NCI-H2107 treated with DMSO at 0.1 percent for 48 hours (cell line): Measurements from ENCODE around the gene SFXN3.
"Not testable (repeated sequence)": the region's sequence is repeated elsewhere in the genome, so short reads cannot be mapped to it uniquely, and the experiment has no call there.

Experiments used
- DNase-seq: peaks from one replicate; lab custom pipeline; 2025; ENCODE audit not compliant: unreplicated experiment; lab: John Stamatoyannopoulos, UW

SFXN3 gene

DNA sequence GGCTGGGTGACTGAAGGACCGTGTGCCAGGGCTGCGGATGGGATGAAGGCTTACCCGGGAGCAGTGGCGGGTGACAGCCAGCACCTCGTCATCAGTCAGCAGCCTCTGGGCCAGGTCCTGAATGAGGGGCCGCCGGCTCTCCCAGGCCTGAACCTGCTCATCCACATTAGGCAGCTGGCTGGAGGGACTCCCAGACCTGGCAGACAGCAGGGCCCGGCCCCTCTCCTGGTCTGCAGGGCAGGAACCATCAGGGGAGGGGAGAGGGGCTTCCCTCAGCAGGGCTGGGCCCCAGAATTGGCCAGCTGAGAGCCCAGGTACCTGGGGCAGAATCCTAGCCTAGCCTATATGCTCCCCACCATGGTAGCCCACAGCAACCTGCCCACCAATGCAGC is 15.5 kb upstream of the SFXN3 start:
- no peak for DNase-seq

DNA sequence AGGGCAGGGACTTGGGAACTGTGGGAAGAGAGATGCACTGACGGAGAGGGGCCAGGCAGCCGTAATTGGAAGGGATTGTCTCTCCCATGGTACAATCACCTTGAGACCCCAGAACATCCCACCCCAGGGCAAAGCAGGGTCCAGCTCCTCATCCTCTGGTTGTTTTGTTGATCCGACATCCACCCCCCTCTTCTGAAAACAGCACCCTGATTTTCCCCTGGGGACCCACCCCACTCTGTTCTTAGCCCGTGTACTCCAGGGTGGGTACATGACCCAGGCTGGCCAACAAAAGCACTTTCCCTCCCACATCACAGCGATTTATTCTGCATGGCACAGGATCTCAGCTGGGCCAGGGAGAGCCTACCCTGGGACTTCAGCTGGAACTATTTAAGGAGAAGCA is 14.2 kb upstream of the SFXN3 start:
- DNase-seq: no peak

DNA sequence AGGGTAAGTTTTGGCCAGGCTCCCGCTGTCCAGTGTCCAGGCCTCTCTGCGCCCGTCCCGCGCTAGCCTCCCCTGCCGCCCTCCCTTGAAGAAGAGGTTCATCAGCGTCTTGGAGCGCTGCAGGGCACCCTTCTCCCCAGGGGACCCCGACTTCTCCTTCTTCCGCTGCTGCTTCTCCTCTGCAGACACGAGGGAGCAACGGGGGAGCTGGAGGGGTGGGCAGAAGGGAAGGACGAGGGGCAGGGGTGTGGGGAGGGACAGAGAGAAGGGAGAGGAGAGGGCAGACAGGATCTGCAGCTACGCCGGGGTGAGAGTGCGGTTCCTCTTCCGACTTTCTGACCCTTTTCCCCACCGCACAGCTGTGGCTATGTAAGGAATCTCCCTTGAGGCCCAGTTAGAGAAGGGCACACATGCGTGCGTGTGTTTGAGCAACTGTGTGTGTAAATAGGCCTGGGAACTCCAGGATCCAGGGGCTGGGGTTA is 12.9 kb upstream of the SFXN3 start:
- no peak for DNase-seq

DNA sequence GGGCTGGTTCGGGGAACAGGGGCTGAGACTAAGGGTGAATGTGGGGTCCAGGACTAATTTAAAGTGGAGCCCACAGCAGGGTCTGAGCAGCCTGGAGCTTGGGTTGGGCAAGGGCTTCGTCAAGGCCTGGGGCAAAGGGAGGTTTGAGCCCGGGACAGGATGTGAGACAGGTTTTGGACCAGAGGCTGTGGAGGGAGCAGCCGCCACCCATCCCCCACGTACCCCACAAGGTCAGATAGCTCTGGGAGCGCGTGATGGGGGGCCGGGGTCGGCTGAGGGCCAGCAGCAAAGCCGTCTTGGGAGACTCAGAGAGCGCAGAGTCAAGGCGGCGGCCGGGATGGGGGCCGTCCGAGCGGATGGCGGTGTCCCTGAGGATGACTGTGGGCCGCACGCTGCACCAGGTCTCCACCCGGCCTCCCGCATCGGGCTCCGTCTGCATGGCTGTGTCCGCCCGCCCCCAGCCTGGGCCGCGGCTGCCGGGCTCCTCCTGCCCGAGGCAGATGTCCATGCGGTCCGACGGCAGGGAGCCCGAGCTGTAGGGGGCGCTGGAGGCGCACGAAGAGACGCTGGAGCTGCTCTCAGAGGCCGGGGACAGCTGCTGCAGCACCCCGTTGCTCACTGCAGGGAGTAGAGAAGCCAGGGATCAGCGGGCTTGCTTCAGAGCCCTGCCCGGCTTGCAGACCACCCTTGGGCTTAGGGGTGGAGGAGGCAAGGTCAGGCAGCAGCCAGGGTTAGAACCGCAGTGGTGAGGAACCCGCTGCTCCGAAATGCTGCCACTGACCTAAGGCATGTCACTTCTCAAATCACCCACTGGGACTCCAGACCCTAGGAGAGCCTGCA is 12.2 kb upstream of the SFXN3 start:
- no peak for DNase-seq

DNA sequence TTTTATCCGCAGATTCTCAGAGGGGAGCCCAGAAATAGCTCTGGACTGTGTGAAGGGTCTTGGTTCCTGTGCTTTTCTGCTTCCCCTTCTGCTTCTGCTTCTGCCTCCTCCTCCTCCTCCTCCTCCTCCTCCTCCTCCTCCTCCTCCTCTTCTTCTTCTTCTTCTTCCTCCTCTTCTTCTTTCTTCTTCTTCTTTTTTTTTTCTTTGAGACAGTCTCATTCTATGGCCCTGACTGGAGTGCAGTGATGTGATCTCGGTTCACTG is 11.7 kb upstream of the SFXN3 start:
- DNase-seq: no peak

DNA sequence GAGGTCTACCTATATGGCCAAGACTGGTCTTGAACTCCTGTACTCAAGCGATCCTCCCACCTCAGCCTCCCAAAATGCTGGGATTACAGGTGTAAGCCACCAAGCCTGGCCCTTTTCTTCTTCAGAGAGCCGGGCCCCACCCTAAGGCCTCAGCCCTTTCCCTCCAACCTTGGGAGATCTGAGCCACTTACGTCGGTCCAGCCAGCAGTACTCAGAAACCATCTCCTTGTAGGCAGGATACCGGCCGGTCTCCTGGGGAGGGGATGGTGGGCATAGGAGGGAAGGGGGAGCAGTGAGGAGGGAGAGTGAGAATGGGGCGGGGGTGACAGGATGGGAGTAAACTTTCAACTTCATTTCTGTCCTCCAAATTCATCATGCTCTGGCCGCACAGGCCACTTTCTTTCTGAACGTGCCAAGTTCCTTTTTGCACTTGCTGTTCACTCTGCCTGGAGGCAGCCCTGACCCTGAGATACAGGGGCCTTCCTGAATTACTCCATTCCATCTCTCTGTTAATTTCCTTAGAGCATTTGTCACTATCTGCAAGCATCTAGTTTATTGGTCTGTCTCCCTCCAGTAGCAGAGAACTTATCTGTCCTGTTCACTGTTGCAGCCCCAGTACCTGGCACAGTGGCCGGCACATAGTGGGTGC is 10.5 kb upstream of the SFXN3 start:
- no peak for DNase-seq

DNA sequence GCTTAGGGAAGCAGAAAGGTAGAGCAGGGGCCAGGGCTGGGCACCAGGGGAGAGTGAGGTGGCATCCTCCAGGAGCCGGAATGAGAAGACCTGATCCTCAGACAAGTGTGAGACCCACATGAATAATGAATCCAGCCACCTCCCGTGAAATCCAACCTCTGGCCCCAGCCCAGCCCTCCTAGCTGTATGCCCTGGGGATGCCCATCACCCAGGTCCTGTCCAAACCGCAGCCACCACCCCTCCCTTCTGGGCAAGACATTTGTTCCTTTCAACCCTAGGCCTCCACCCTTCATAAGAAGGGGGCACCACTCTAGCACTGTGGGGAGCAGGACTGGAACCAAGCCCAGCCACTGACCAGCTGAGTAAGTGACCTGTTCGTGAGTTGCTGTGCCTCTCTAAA is 9.8 kb upstream of the SFXN3 start:
- no peak for DNase-seq

DNA sequence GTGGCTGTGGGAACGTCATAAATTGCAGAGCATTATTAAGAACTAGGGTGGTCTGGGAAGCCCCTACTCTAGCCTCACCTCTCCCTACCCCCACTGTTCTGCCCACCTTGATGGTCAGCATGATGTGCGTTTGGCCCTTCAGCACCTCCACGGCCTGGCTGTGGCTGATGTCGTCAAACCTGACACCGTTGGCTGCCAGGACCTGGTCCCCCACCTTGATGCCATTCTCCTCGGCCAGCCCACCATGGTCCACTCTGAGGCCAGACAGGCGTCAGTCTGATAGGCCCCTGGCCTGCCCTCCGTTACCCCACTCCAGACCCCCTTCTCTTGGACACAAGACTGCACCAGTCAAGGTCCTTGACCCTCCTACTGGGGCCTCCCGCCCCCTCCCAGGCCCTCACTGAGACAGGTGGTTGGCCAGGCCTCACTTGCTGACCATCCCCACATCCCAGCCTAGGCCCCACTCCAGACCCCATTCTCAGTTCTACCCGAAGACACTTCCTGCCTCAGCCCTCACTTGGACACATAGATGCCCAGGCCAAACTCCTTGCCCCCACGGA is 9.3 kb upstream of the SFXN3 start:
- no peak for DNase-seq

DNA sequence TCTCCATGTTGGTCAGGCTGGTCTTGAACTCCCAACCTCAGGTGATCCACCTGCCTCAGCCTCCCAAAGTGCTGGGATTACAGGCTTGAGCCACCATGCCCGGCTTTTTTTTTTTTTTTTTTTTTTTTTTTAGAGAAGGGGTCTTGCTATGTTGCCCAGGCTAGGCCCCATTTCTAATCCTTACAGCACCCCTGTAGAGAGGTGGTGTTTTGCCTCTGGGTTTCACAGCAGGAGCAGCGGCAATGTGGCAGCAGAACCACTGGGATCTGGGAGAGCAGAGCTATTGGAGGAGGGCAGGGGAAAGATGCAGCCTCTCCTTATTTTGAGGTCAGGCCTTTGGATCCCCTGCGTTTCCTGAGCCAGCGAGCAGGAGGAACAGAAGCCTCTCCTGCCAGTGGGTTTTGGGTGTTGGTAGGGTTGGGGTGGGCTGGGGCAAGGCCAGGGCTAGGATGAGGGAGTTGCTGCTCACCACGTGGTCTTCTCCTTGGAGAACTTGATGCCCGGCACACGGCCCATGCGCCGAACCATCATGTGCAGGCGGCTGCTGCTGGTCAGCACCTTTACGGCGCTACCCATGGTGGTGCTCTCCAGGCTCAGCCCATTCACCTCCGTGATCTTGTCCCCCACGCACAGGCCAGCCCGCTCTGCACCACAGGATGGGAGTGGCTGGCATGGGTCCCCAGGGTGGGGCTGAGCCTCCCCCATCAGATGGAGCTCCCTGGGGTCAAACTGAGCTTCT is 7.9 kb upstream of the SFXN3 start:
- DNase-seq: no peak

DNA sequence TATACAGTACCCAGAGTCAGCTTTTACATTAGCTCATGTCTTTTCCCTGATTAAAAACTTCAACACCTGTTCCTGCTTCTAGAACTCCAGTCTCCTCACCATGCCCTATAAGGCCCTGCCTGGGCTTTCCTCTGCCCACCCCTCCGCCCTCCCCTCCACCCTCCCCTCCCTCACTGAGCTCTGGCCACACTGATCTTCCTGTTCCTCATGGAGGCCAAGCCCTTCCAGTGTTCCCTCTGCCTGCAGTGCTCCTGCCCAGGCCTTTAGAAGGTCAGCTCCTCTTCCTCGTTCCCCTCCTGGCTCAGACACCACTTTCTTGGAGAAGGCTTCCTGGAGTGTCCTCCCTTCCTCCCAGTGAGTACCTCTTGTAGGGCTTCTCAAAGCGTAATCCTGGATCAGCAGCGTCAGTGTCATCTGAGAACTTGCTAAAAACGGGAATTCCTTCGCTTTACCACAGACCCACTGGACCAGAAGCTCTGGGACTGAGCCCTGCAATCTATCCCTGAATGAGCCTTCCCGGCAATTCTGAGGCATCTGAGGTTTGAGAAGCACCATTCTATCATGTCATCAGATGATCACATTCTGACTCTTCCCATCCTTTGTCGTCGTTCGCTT is 3.8 kb upstream of the SFXN3 start:
- no peak for DNase-seq

DNA sequence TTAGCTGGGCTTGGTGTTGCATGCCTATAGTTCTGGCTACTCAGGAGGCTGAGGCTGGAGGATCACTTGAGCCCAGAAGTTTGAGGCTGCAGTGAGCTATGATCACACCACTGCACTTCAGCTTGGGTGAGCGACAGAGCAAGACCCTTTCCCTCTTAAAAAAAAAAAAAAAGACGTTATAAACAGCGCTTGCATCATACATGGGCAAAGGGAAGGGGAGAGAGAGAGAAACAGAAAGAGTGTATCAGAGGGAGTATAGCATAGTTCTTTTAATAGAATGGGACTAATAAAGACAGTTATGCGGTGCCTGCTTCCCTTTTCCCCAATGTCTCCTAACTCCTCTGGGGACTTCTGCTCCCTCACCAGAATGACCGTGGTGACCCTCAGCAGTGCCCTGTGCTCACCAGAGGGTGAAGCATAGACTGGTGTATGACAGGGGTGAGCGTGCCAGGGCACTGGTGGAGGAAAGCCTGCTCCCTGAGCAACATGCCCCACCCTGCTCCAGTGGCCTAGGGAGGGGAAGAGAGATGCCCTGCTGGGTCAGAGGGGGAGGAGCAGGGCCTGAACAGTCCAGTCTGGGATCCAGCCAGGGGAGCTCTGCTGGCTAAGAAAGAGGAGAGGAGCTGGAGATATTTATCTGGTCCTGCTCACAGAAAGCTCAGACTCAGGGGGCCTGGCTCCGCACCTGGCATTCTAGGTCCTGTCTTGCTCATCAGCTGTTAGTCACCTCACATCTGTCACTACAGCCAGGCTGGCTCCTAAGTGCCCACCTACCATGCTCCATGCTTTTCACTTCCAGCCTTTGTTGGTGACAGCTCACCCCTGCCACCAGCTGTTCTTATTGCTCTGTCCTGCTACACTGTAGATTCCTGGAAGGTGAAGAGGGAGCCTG is 2.3 kb upstream of the SFXN3 start:
- no peak for DNase-seq

DNA sequence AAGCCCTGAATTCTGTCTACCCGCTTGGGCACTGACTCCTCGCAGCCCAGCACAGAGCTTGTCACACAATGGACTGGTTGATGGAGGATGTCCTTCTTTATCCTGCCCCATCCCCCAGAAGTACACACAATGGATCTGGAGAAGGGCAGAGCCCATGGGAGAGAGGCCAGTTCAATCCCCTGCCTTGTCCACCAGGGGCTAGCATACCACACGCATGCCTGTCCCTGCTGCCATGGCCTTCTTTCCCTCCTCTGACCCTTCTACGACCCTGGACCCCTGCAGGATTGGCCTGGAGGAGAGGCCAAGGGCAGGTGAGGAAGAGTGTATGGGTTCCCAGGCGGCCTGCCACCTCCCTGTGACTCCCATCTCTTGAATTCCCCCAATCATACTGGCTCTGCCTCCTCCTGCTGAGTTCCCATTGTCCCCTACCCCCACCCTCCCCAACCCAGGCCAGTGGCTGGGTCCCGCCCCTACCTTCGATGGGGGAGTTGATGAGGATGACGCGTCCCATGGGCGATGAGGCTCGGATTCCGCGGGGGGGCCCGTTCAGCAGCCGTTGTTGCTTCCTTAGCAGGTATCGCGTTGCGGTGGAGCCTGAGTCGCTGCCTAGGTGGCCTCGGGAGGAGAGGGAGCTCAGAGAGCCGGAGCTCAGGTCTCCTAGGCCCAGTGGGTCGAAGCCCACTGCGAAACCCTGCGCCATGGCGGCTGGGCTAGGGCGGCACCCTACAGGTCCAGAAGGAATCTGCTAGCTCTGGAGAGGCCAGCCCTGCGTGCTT is 1.3 kb upstream of the SFXN3 start:
- no peak for DNase-seq

DNA sequence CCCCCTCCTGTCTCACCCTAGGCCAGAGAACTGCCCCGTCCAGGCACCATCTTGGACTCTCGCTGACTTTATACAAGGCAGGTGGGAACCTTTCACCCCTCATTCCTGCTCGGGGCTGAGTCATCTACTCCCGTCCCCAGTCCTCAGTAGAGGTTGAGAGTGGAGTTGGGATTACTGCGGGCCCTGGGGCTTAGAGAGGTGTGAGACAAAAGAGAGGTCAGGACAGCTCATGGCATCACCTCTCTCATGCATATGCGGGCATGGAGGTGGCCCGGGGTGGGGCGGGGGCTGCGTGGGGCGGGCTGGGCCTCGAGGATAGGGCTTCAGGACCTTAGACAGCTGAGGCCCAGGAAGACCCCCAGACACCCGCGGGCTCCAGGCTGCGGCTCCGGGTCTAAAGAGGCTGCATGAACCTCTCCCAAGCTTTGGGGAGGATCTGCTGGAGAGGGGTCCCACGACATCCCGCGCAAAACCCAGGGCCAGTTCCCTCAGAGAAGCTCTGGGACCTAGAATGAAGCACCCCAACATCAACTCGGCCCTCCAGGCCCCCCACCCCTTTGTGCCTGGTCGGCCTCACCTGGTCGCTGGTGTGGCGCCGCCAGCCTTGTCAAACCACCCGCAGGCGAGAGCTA is 422 bp upstream of the SFXN3 start:
- no peak for DNase-seq

DNA sequence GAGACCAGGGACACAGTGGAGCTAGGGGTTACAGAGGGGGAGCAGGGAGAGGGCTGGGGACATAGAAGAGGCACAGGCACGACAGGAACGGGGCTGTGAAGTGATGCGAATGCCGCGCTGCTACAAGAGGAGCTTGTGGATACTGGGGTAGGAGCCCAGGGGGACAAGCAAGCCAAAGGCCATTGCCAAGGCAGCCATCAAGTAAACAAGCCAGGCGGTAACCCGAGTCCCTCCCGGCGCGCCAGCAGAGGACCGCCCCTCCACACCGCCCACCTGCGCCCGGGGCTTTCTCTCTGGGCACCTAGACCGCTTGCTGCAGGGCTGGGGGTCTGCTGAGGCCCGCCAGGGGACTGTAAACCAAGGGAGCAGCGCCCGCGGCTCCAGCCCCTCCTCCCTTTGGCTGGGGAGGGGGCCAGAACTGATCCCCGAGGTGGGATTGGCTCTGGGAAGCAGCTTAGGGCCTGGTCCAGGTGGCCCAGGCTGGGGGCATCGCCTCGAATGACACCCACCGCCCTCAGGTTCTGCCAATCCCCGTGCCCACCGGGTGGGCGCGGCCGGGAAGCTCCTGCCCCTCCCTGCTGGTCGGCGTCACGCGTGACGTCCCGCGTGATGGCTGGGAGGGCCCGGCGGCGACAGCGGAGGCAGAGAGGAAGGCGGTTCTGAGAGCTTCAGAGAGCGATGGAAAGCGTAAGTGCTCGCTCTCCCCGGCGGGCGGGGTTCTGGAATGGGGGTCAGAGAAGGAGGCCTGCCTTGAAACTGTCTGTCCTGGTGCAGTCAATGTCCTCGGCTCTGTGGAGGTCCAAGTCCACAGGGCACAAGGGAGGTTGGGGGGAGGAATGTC is 982 bp downstream of the SFXN3 start:
- DNase-seq: peak; percentile 13

DNA sequence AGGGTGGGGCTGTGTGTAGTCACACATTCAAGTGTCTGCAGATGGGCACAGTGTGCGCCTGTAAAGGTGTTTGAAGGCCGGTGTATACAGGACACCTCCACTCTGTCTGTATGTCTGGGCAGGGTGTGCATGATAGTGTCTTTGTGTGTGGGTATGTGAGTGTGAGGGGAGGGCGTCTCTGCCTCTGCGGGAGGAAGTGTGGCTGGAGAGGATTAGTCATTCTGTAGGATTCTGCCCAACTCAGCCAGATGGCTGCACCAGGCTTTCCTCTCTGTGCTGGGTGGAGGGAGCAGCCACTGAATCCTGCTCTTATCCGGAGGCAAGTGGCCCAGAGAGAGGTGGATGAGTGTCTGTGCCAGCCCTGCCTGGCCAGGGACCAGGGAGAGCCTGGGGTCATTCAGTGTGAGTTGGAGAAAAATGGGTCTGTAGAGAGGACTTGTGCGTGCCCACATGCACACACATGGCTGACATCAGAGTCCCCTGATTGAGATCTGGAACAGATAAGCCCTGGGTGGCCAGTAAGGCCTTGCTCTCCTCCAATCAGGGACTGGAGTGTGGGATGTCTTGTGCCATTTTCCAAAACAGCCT is 1.7 kb downstream of the SFXN3 start:
- no peak for DNase-seq

DNA sequence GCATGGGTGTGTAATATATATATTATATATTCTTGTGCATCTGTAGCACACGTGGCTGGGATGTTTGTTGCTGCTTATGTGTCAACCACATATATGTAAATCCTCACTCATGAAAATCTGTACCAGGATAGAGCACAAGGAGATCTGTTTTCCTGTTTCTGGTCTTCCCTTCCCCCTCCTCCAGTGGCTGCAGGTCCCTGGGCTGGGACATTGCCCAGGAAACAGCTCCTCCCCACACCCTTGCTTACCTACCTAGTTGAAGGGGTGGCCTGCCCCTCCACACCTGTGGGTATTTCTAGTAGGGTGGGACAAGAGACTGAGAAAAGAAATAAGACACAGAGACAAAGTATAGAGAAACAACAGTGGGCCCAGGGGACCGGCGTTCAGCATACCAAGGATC is 2.2 kb downstream of the SFXN3 start:
- DNase-seq: no peak

DNA sequence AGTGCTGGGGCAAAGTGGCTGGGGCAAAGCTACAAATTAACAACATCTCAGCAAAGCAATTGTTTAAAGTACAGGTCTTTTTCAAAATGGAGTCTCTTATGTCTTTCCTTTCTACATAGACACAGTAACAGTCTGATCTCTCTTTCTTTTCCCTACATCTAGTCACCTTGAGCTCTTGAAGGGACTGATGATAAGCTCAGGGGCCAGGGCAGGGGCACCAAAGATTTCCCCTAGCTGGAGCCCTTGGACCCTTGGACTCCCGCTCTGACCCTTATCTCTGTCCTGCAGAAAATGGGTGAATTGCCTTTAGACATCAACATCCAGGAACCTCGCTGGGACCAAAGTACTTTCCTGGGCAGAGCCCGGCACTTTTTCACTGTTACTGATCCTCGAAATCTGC is 3.4 kb downstream of the SFXN3 start:
- not testable (repeated sequence) for DNase-seq

DNA sequence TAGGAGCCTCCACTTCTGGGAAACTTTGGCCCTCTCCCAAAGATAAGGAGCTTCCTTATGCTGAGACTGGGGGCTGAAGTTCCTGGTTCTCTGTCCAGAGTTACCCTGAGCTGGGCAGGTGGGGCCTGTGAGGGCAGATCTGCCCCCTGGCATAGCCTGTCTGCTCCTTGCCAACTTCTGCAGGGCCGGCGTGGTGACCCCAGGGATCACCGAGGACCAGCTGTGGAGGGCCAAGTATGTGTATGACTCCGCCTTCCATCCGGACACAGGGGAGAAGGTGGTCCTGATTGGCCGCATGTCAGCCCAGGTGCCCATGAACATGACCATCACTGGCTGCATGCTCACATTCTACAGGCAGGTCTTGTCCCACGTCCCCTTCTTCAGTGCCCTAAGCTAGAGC is 4.3 kb downstream of the SFXN3 start:
- no peak for DNase-seq
